ENCODE results near the gene OR2V2.
"Not testable (repeated sequence)": the region's sequence is repeated elsewhere in the genome, so short reads cannot be mapped to it uniquely, and the experiment has no call there.

The OR2V2 gene

GRCh38 chr5:181173420-181174342 lies 26.3 kb downstream of the OR2V2 start:
- DNase-seq (ENCODE audit: low spot score): no peak
- TF ChIP-seq CTCF (IDR thresholded peaks at IDR 0.05; ENCODE audit: extremely low read depth, insufficient read depth, missing control alignments): no peak
- in situ Hi-C loops (cut with MboI; ENCODE audit: low pct_unique_long_range_greater_than_20kb, low sequenced_read_pairs, unreplicated experiment): no loop called here

GRCh38 chr5:181176254-181176952 lies 29.0 kb downstream of the OR2V2 start:
- TF ChIP-seq CTCF (IDR thresholded peaks at IDR 0.05; ENCODE audit: extremely low read depth, insufficient read depth, missing control alignments): no peak
- in situ Hi-C loops (cut with MboI; ENCODE audit: low pct_unique_long_range_greater_than_20kb, low sequenced_read_pairs, unreplicated experiment): no loop called here
- DNase-seq (ENCODE audit: low spot score): no peak

GRCh38 chr5:181177559-181177958 lies 30.2 kb downstream of the OR2V2 start:
- DNase-seq (ENCODE audit: low spot score); in situ Hi-C loops (cut with MboI; ENCODE audit: low pct_unique_long_range_greater_than_20kb, low sequenced_read_pairs, unreplicated experiment): not testable (repeated sequence)

- TF ChIP-seq CTCF (IDR thresholded peaks at IDR 0.05; ENCODE audit: extremely low read depth, insufficient read depth, missing control alignments): peak; percentile 87
- in situ Hi-C loops (cut with MboI; ENCODE audit: low pct_unique_long_range_greater_than_20kb, low sequenced_read_pairs, unreplicated experiment): no loop called here
- peak; percentile 77 for DNase-seq (ENCODE audit: low spot score)
Observed at GRCh38 chr5:181181650-181182565, 34.5 kb downstream of the OR2V2 start.

GRCh38 chr5:181182651-181183050 lies 35.3 kb downstream of the OR2V2 start:
- no peak for DNase-seq (ENCODE audit: low spot score)
- in situ Hi-C loops (cut with MboI; ENCODE audit: low pct_unique_long_range_greater_than_20kb, low sequenced_read_pairs, unreplicated experiment): no loop called here
- no peak for TF ChIP-seq CTCF (IDR thresholded peaks at IDR 0.05; ENCODE audit: extremely low read depth, insufficient read depth, missing control alignments)

- in situ Hi-C loops (cut with MboI; ENCODE audit: low pct_unique_long_range_greater_than_20kb, low sequenced_read_pairs, unreplicated experiment): no loop called here
- DNase-seq (ENCODE audit: low spot score): no peak
- TF ChIP-seq CTCF (IDR thresholded peaks at IDR 0.05; ENCODE audit: extremely low read depth, insufficient read depth, missing control alignments): no peak
Observed at GRCh38 chr5:181184845-181185216, 37.4 kb downstream of the OR2V2 start.

All from GM13977 (cell line).